HepG2 (cell line): ENCODE measurements around the gene MED22. TPM values are rescaled to one million over a fixed set of nuclear protein-coding genes. Genes with fewer than 3 reads are reported as not detected.

Source experiments
- ATAC-seq: fragments of 200-7000 bp; cut with Tn5 transposase; 3 replicates; pipeline ENCODE4 v1.9.1; 2020; ENCODE audit warnings: mild to moderate bottlenecking, moderate library complexity
- BruUV-seq: library from RNA; stranded (reverse); fragments of 400-500 nt; replicated peaks from 2 replicates; lab custom pipeline; 2021; lab: Mats Ljungman, UMichigan
- CTCF ChIA-PET: fragments of 300-600 bp; formaldehyde crosslinking; extraction: SDS; loops from one replicate; lab custom pipeline; 2021; ENCODE audit warnings: low total read pairs, inconsistent platforms, low intra/inter-chr PET ratio; lab: Yijun Ruan, JAX
- POLR2A ChIA-PET: fragments of 350-600 bp; sonication (Branson Sonifier 250); formaldehyde crosslinking; loops from one replicate; lab custom pipeline; 2020; ENCODE audit warnings: antibody characterized with exemption, inconsistent platforms; lab: Yijun Ruan, JAX
- DNase-seq: peaks from one replicate; pipeline ENCODE4 v3.0.0-alpha.2; 2015; ENCODE audit warnings: low spot score
- FAIRE-seq: peaks from 3 replicates; lab custom pipeline; 2011; peaks lifted over from hg19 to GRCh38; lab: Jason Lieb, UNC
- H2AFZ ChIP-seq: one replicate; pipeline ENCODE4 v1.6.1; 2011; ENCODE audit warnings: low read length, inconsistent platforms
- H3K27ac ChIP-seq: fragments of 300-600 bp; 3 replicates; pipeline ENCODE4 v1.8.0; 2011; ENCODE audit warnings: mixed run types, mild to moderate bottlenecking, mixed read lengths, low read length, inconsistent platforms; ENCODE audit not compliant: insufficient read depth; ENCODE audit errors: extremely low read length
- H3K27me3 ChIP-seq, 2 experiments: fragments of 200-600 bp in 1 of 2; 2 replicates in 1 of 2; 3 replicates in 1 of 2; pipeline versions ENCODE4 v1.6.0 to v1.8.0; 2011; ENCODE audit warnings: low read length in 2 of 2, mild to moderate bottlenecking in 2 of 2, moderate library complexity in 2 of 2, inconsistent platforms in 1 of 2; ENCODE audit not compliant: insufficient read depth in 2 of 2, control insufficient read depth in 1 of 2
- H3K36me3 ChIP-seq, 2 experiments: fragments of 200-600 bp in 1 of 2; replicated peaks in 1 of 2; 2 replicates in 1 of 2; 3 replicates in 1 of 2; pipeline versions ENCODE4 v1.5.1 to v1.8.0; 2011; ENCODE audit warnings: low read length in 2 of 2, inconsistent platforms in 1 of 2; ENCODE audit not compliant: insufficient read depth in 2 of 2, control insufficient read depth in 1 of 2
- H3K4me1 ChIP-seq: 2 replicates; pipeline ENCODE4 v1.5.1; 2012; ENCODE audit warnings: low read length, inconsistent platforms; ENCODE audit not compliant: insufficient read depth
- H3K4me2 ChIP-seq: 2 replicates; pipeline ENCODE4 v1.6.0; 2011; ENCODE audit warnings: low read depth, low read length, inconsistent platforms
- H3K4me3 ChIP-seq, 3 experiments: fragments of 200-600 bp in 1 of 3; sonication (generic), shearing (Covaris generic) in 1 of 3; replicated peaks in 1 of 3; 2 replicates each; pipeline ENCODE4 v1.5.1; 2011 to 2016; ENCODE audit warnings: low read length in 3 of 3, inconsistent platforms in 2 of 3, low read depth in 2 of 3, mild to moderate bottlenecking in 2 of 3, control low read depth in 1 of 3, mixed read lengths in 1 of 3; ENCODE audit not compliant: insufficient read depth in 1 of 3
- H3K79me2 ChIP-seq: one replicate; pipeline ENCODE4 v1.6.1; 2011; ENCODE audit warnings: low read length, inconsistent platforms; ENCODE audit not compliant: insufficient read depth
- H3K9ac ChIP-seq: 2 replicates; pipeline ENCODE4 v1.6.0; 2011; ENCODE audit warnings: mild to moderate bottlenecking, low read depth, low read length, inconsistent platforms; ENCODE audit not compliant: insufficient read depth
- H3K9me3 ChIP-seq: 2 replicates; pipeline ENCODE4 v1.5.1; 2012; ENCODE audit warnings: mild to moderate bottlenecking, low read length
- H4K20me1 ChIP-seq: 2 replicates; pipeline ENCODE4 v1.6.0; 2011; ENCODE audit warnings: inconsistent platforms, mild to moderate bottlenecking, low read length, moderate library complexity; ENCODE audit not compliant: insufficient read depth
- ARID3A ChIP-seq: IDR thresholded peaks from 2 replicates; pipeline ENCODE4 v1.6.1; 2012; ENCODE audit warnings: low read depth, low read length, improper control_type of control experiment
- ARNT2 ChIP-seq: sonication (generic); formaldehyde crosslinking; IDR thresholded peaks from 2 replicates; pipeline ENCODE4 v1.8.0; 2022; ENCODE audit warnings: mild to moderate bottlenecking, low read depth, missing genetic modification reagents, moderate library complexity
- CEBPB ChIP-seq: IDR thresholded peaks from 2 replicates; pipeline ENCODE4 v1.6.1; 2011; ENCODE audit warnings: low read depth, low read length, improper control_type of control experiment, borderline replicate concordance
- DRAP1 ChIP-seq: IDR thresholded peaks from 2 replicates; pipeline ENCODE4 v1.6.1; 2016; ENCODE audit warnings: missing genetic modification reagents, missing compliant biosample characterization
- HOXD1 ChIP-seq: sonication (generic); formaldehyde crosslinking; IDR thresholded peaks from 2 replicates; pipeline ENCODE4 v1.5.0; 2020; ENCODE audit warnings: missing genetic modification reagents
- RFX3 ChIP-seq: IDR thresholded peaks from 2 replicates; pipeline ENCODE4 v1.6.1; 2016; ENCODE audit warnings: missing biosample characterization, missing genetic modification reagents
- ZBTB1 ChIP-seq: sonication (generic); formaldehyde crosslinking; IDR thresholded peaks from 2 replicates; pipeline ENCODE4 v1.4.0; 2020; ENCODE audit warnings: missing genetic modification reagents, borderline replicate concordance
- ZBTB7B ChIP-seq: sonication (generic); formaldehyde crosslinking; IDR thresholded peaks from 2 replicates; pipeline ENCODE4 v1.4.0; 2020; ENCODE audit warnings: missing genetic modification reagents
- ZKSCAN8 ChIP-seq: IDR thresholded peaks from 2 replicates; pipeline ENCODE4 v1.6.1; 2016; ENCODE audit warnings: borderline replicate concordance, missing genetic modification reagents, missing compliant biosample characterization
- ZNF230 ChIP-seq: sonication (generic); formaldehyde crosslinking; IDR thresholded peaks from 2 replicates; pipeline ENCODE4 v1.4.0; 2020; ENCODE audit warnings: mild to moderate bottlenecking, missing genetic modification reagents
- ZNF317 ChIP-seq: sonication (generic); formaldehyde crosslinking; IDR thresholded peaks from 2 replicates; pipeline ENCODE4 v1.5.0; 2020; ENCODE audit warnings: mild to moderate bottlenecking, missing genetic modification reagents
- ZNF431 ChIP-seq: sonication (generic); formaldehyde crosslinking; IDR thresholded peaks from 2 replicates; pipeline ENCODE4 v1.9.0; 2022; ENCODE audit warnings: missing genetic modification reagents, low read depth, mild to moderate bottlenecking, borderline replicate concordance
- ZNF432 ChIP-seq: sonication (generic); formaldehyde crosslinking; IDR thresholded peaks from 2 replicates; pipeline ENCODE4 v1.5.0; 2020; ENCODE audit warnings: missing genetic modification reagents, mild to moderate bottlenecking, borderline replicate concordance
- WGBS: methylation state at CpG from one replicate; pipeline ENCODE4 v1.1.6; 2017; ENCODE audit warnings: low lambda C conversion rate; 5-methylcytosine and 5-hydroxymethylcytosine counted together
- in situ Hi-C: cut with HindIII; loops from 2 replicates; pipeline ENCODE4 v1.10.0; 2017; ENCODE audit warnings: low pct_unique_long_range_greater_than_20kb; ENCODE audit not compliant: extremely low pct_ligation_motif_present
- intact Hi-C: fragments of 100-400 bp; cut with micrococcal nuclease; formaldehyde crosslinking; loops from one replicate; pipeline ENCODE4 v1.10.0; 2022; ENCODE audit not compliant: unreplicated experiment
- polyA plus RNA-seq, 8 experiments: library from polyadenylated mRNA; depleted of rRNA in 3 of 8; stranded (reverse) in 7 of 8; unstranded in 1 of 8; fragments of >200 nt; fragmentation: Illumina TruSeq in 4 of 8; extraction: Trizol in 4 of 8; gene quantifications; 2 replicates each; pipeline versions ENCODE4 v1.2.1 to v1.2.3, GENCODE V29; 2011 to 2016; ENCODE audit warnings: low read depth in 4 of 8, missing spikeins in 1 of 8, mixed read lengths in 1 of 8; ENCODE audit not compliant: insufficient read depth in 1 of 8
- total RNA-seq, 5 experiments: library from RNA; depleted of rRNA; stranded (reverse); fragments of >200 nt; fragmentation: Illumina TruSeq; extraction: Trizol; gene quantifications; 2 replicates each; pipeline ENCODE4 v1.2.3, GENCODE V29; 2016; ENCODE audit warnings: low read depth in 1 of 5

MED22 gene
- total and polyA plus RNA-seq, 2 of the 13 experiments (the other 11 are each of a cell fraction or from before 2014, with no cell fraction given), result 15.8 to 22.1 TPM

- BruUV-seq, result no TSS peak
- no peaks in the 10 kb centered on the region for H3K79me2 ChIP-seq
- H2AFZ ChIP-seq, result no peak overlapping the region
- whole genome bisulfite sequencing, result 25% methylated on average over 5 of the region's 13 CpGs
- H3K4me1 ChIP-seq, result no peaks in the 10 kb centered on the region
- no peaks in the 10 kb centered on the region for H4K20me1 ChIP-seq
- H3K4me2 ChIP-seq, result no peak overlapping the region
- TF ChIP-seq ZBTB1 (CRISPR knock-in tag) (no peak), ZBTB7B (CRISPR knock-in tag) (no peak), ZNF431 (CRISPR knock-in tag) (no peak), ZNF432 (CRISPR knock-in tag) (no peak), ZKSCAN8 (CRISPR knock-in tag) (no peak), DRAP1 (CRISPR knock-in tag) (no peak), HOXD1 (CRISPR knock-in tag) (no peak), ARNT2 (CRISPR knock-in tag) (no peak), ARID3A (no peak), RFX3 (CRISPR knock-in tag) (no peak), CEBPB (no peak), ZNF317 (CRISPR knock-in tag) (no peak), ZNF230 (CRISPR knock-in tag) (no peak)
- no peak overlapping the region for H3K9ac ChIP-seq
- ATAC-seq, result no peak; the same call in 2 of the 3 replicates
- ChIA-PET CTCF (no interaction called here), POLR2A (no interaction called here)
- H3K27ac ChIP-seq, result no peak overlapping the region
- H3K27me3 ChIP-seq, result peaks cover 1 to 29% of the 10 kb centered on the region in 2 experiments; a peak in 3 of 5 replicates
- no peaks in the 10 kb centered on the region for H3K9me3 ChIP-seq
- in situ Hi-C loops (no loop called here), intact Hi-C loops (no loop called here)
- DNase-seq, result no peak
- no peak for FAIRE-seq
- no peak overlapping the region for H3K4me3 ChIP-seq
- H3K36me3 ChIP-seq, result no peaks in the 10 kb centered on the region
Measured at GRCh38 chr9:133304158-133304470, 43.8 kb downstream of the MED22 start.
